Measurements from ENCODE around the gene TGFB2. TPM values are rescaled to one million over a fixed set of nuclear protein-coding genes. Genes with fewer than 3 reads are reported as not detected.

TGFB2 gene
- total and polyA plus RNA-seq, 10 donors = 0.24 to 5.5 (median 2.1) TPM

DNA sequence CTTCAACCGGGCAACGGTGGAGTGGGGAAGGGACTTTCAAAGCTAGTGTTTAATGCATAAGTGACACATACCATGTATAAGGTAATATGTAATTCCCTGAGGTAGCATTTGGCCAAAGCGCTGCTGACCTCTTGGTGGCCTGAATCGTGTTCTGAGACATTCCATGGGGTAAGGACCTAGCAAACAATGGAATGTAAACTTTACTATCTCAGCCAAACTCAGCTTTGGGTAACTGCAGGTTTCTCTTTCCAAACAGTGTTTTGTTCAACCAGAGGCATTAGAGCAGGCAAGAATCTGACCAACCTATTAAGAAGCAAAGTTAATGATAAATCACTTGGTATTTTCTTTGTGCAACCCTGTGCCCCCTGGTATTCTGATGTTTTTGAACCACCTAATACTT lies 22.0 kb downstream of the TGFB2 start:
- no peaks in the 10 kb centered on the region for H3K27me3 ChIP-seq (replicated peaks in 1 of 7)

DNA sequence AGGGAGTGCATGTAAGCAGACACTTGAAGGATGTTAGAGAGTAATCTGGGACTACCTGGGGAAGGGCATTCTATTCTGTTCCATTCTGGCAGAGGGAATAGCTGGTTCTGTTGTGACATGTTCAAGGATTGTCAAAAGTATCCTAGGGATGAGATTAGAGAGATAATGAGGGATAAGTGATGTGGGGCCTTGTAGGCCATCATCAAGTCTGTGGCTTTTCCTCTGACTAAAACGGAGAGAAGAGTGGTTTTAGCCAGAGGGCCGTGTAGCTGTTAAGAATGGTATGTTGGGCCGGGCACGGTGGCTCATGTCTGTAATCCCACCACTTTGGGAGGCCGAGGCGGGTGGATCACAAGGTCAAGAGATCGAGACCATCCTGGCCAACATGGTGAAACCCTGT lies 23.6 kb downstream of the TGFB2 start:
- no peak overlapping the region for H3K27ac ChIP-seq
- 74 to 95% (median 81%) methylated on average over 7 of the region's 7 CpGs for WGBS, 5 donors
- peaks cover 0 to 2% (median 0%) of the 10 kb centered on the region in 6 donors for H3K4me1 ChIP-seq
- H3K27me3 ChIP-seq (replicated peaks in 1 of 7) = no peaks in the 10 kb centered on the region
- no peaks in the 10 kb centered on the region for H3K9me3 ChIP-seq
- no peaks in the 10 kb centered on the region for H3K36me3 ChIP-seq
- H3K4me3 ChIP-seq = no peak overlapping the region
- no peak for DNase-seq
- TF ChIP-seq POLR2AphosphoS5 (IDR thresholded peaks at IDR 0.05) = no peak
- TF ChIP-seq, protein P1, sequence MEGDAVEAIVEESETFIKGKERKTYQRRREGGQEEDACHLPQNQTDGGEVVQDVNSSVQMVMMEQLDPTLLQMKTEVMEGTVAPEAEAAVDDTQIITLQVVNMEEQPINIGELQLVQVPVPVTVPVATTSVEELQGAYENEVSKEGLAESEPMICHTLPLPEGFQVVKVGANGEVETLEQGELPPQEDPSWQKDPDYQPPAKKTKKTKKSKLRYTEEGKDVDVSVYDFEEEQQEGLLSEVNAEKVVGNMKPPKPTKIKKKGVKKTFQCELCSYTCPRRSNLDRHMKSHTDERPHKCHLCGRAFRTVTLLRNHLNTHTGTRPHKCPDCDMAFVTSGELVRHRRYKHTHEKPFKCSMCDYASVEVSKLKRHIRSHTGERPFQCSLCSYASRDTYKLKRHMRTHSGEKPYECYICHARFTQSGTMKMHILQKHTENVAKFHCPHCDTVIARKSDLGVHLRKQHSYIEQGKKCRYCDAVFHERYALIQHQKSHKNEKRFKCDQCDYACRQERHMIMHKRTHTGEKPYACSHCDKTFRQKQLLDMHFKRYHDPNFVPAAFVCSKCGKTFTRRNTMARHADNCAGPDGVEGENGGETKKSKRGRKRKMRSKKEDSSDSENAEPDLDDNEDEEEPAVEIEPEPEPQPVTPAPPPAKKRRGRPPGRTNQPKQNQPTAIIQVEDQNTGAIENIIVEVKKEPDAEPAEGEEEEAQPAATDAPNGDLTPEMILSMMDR (IDR thresholded peaks at IDR 0.05 in 8 of 11, conservative IDR thresholded peaks at IDR 0.05 in 3 of 11) = no peak
- TF ChIP-seq POLR2A (IDR thresholded peaks at IDR 0.05) = no peak
- intact Hi-C loops (cut with DNase I; ENCODE audit: low total_unique reads) = no loop called here

More for the DNA sequence above, 22.0 kb downstream of the TGFB2 start:
- H3K9me3 ChIP-seq = no peaks in the 10 kb centered on the region
- no peak for DNase-seq
- H3K36me3 ChIP-seq = no peaks in the 10 kb centered on the region
- no peak overlapping the region for H3K27ac ChIP-seq
- intact Hi-C loops (cut with DNase I; ENCODE audit: low total_unique reads) = no loop called here
- H3K4me1 ChIP-seq = no peaks in the 10 kb centered on the region
- 71 to 80% (median 77%) methylated on average over 4 of the region's 4 CpGs for WGBS, 5 donors
- TF ChIP-seq POLR2AphosphoS5 (IDR thresholded peaks at IDR 0.05) (no peak), POLR2A (IDR thresholded peaks at IDR 0.05) (no peak)
- TF ChIP-seq, protein P1 (IDR thresholded peaks at IDR 0.05 in 8 of 11, conservative IDR thresholded peaks at IDR 0.05 in 3 of 11) = no peak
- H3K4me3 ChIP-seq = no peak overlapping the region

- peak overlapping the region in 6 of 8 donors; percentile 7 to 53 (median 27) for H3K27ac ChIP-seq
- no peak overlapping the region for H3K4me3 ChIP-seq
- H3K4me1 ChIP-seq = peaks cover 0 to 14% (median 5%) of the 10 kb centered on the region in 6 donors
These were observed 24.8 kb downstream of the TGFB2 start for GRCh38 chr1:218369688-218370511.

More at GRCh38 chr1:218369688-218370511, 24.8 kb downstream of the TGFB2 start:
- Histone ChIP-seq H3K36me3 (no peaks in the 10 kb centered on the region), H3K27me3 (replicated peaks in 1 of 7) (no peaks in the 10 kb centered on the region), H3K9me3 (no peaks in the 10 kb centered on the region)
- intact Hi-C loops (cut with DNase I; ENCODE audit: low total_unique reads) = no loop called here
- WGBS, 5 donors = 69 to 85% (median 80%) methylated on average over 2 of the region's 2 CpGs
- no peak for DNase-seq
- no peak for TF ChIP-seq POLR2A (IDR thresholded peaks at IDR 0.05)
- TF ChIP-seq POLR2AphosphoS5 (IDR thresholded peaks at IDR 0.05) = no peak
- TF ChIP-seq, protein P1 (IDR thresholded peaks at IDR 0.05 in 8 of 11, conservative IDR thresholded peaks at IDR 0.05 in 3 of 11) = no peak
